Kidney (tissue), 14 donors: ENCODE data around the gene ST8SIA6. TPM values are rescaled to one million over a fixed set of nuclear protein-coding genes. Genes with fewer than 3 reads are reported as not detected.
A peak's percentile ranks its signal among the peaks of the same experiment; 100 is the strongest.

Experiments used
- DNase-seq, 5 donors: peaks; one replicate each; pipeline ENCODE4 v3.0.0-alpha.2; 2013 to 2020
- FAIRE-seq: peaks from 2 replicates; lab custom pipeline; 2012; peaks lifted over from hg19 to GRCh38; lab: Jason Lieb, UNC
- H3K27ac ChIP-seq, 2 donors: one replicate each; pipeline ENCODE4 v1.7.0; 2013; ENCODE audit warnings: low read depth in 2 of 2, low read length in 2 of 2, inconsistent platforms in 1 of 2
- H3K27me3 ChIP-seq: one replicate; pipeline ENCODE4 v1.7.1; 2013; ENCODE audit warnings: low read length, inconsistent platforms; ENCODE audit not compliant: control insufficient read depth, insufficient read depth
- H3K36me3 ChIP-seq, 3 donors: one replicate each; pipeline versions ENCODE4 v1.7.0 to v1.7.1; 2013; ENCODE audit warnings: low read length in 3 of 3, control low read depth in 1 of 3, inconsistent platforms in 1 of 3; ENCODE audit not compliant: insufficient read depth in 3 of 3, control insufficient read depth in 2 of 3
- H3K4me1 ChIP-seq, 3 donors: one replicate each; pipeline versions ENCODE4 v1.7.0 to v1.7.1; 2013; ENCODE audit warnings: low read length in 3 of 3, inconsistent platforms in 1 of 3, low read depth in 1 of 3; ENCODE audit not compliant: control insufficient read depth in 2 of 3, insufficient read depth in 2 of 3
- H3K4me3 ChIP-seq, 3 donors: one replicate each; pipeline versions ENCODE4 v1.7.0 to v1.8.1; 2013; ENCODE audit warnings: low read length in 3 of 3, control low read depth in 1 of 3, inconsistent platforms in 1 of 3
- H3K9ac ChIP-seq, 3 donors: one replicate each; pipeline versions ENCODE4 v1.7.0 to v1.7.1; 2013; ENCODE audit warnings: low read length in 3 of 3, control low read depth in 1 of 3, inconsistent platforms in 1 of 3
- H3K9me3 ChIP-seq, 3 donors: one replicate each; pipeline versions ENCODE4 v1.7.0 to v1.7.1; 2013; ENCODE audit warnings: low read length in 3 of 3, control low read depth in 1 of 3, inconsistent platforms in 1 of 3; ENCODE audit not compliant: control insufficient read depth in 2 of 3, insufficient read depth in 1 of 3
- intact Hi-C: fragments of 100-400 bp; cut with DNase I; formaldehyde crosslinking; loops from one replicate; pipeline ENCODE4 v1.11.1; 2022
- polyA plus RNA-seq: library from polyadenylated mRNA; stranded (reverse); fragments of 350-450 nt; fragmentation: Illumina TruSeq; extraction: RNeasy Lipid Tissue Mini Kit (QIAGEN cat#74804); gene quantifications from one replicate; pipeline ENCODE4 v1.2.3, GENCODE V29; 2014; ENCODE audit warnings: low read depth, low replicate concordance; ENCODE audit not compliant: insufficient read depth
- total RNA-seq: library from RNA; stranded (reverse); fragmentation: NEBNext Ultra II Directional; extraction: Animal tissue kit (Norgen Biotek cat#: 25700); gene quantifications from one replicate; pipeline ENCODE4 v1.2.1, GENCODE V29; 2021
- TF ChIP-seq, protein P1 (sequence below): IDR thresholded peaks from 3 replicates; pipeline ENCODE4 v1.5.1; 2012; ENCODE audit warnings: mild to moderate bottlenecking, moderate library complexity, borderline replicate concordance; ENCODE audit not compliant: insufficient read depth; ENCODE audit errors: extremely low read depth
- donor health status: control.
- donor health status: control.
- donor health status: control.
- donor health status: control.
- donor health status: control.
- donor health status: DM: yes; HTN: yes; CAD: no.
- donor health status: Normal renal cell carcinoma (clear cell type).

ST8SIA6 gene
- total and polyA plus RNA-seq, 2 donors from 2014 or later = 0.22 to 0.91 TPM

DNA sequence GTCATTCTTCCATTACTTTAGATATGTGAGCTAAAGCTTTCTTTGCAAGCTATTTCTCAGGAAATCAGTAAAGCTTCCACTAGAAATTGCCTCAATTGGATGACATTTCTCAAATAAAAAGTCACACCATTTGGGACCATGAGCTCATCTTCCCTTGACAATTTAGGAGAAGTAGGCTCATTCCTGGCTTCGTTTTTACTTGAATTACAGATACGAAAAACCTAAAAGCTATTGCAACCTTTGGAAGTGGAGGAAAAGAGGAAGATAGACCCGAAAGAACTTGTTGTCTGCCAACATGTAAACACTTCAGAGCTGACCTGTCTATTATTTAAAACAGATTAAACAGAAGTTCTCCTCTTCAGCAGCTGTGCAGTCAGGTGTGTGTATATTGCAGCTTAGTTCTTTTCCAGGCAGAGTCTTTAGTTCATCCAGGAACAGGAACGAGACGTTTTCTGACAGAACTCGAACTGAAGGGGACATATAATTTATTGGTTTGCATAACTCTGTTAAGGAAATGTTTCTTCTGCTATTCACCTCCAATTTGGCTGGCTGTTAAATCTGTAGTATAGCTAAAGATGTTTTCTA, 43.1 kb upstream of the ST8SIA6 start:
- Histone ChIP-seq H3K4me1 (no peaks in the 10 kb centered on the region), H3K9ac (no peak overlapping the region), H3K9me3 (no peaks in the 10 kb centered on the region), H3K36me3 (no peaks in the 10 kb centered on the region), H3K27ac (no peak overlapping the region), H3K27me3 (no peaks in the 10 kb centered on the region), H3K4me3 (no peak overlapping the region)
- intact Hi-C loops = no loop called here
- DNase-seq = no peak
- no peak for FAIRE-seq
- TF ChIP-seq, protein P1, sequence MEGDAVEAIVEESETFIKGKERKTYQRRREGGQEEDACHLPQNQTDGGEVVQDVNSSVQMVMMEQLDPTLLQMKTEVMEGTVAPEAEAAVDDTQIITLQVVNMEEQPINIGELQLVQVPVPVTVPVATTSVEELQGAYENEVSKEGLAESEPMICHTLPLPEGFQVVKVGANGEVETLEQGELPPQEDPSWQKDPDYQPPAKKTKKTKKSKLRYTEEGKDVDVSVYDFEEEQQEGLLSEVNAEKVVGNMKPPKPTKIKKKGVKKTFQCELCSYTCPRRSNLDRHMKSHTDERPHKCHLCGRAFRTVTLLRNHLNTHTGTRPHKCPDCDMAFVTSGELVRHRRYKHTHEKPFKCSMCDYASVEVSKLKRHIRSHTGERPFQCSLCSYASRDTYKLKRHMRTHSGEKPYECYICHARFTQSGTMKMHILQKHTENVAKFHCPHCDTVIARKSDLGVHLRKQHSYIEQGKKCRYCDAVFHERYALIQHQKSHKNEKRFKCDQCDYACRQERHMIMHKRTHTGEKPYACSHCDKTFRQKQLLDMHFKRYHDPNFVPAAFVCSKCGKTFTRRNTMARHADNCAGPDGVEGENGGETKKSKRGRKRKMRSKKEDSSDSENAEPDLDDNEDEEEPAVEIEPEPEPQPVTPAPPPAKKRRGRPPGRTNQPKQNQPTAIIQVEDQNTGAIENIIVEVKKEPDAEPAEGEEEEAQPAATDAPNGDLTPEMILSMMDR = no peak

DNA sequence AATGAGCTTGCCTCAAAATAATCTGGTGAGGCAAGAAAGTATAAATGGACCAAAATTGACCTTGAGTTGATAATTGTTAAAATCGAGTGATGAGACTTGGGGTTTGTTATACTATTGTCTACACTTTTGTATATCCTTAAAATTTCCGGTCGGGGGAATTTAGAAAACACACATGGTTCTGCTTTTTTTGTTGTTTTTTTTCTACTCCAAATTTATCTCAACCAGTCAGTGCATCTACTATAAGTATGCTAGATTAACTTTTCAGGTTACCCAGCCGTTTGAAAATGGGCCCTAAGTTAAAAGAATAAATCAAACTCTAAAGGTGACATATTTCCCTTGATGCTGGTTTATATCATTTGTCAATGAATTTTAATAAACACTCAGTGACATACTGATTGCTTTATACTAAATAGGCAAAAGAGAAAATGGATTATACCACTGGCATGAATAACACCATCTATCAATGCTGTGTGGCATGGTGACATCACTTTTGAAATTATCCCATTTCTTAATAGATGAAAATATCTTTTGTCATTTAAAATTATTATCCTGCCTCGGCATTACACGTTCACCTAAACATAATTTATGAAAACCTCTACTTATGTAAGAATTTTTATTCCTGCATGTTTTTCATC, 40.3 kb upstream of the ST8SIA6 start:
- FAIRE-seq (no peak), DNase-seq (no peak)
- Histone ChIP-seq H3K36me3 (no peaks in the 10 kb centered on the region), H3K4me3 (no peak overlapping the region), H3K9ac (no peak overlapping the region), H3K27me3 (no peaks in the 10 kb centered on the region), H3K27ac (no peak overlapping the region), H3K4me1 (no peaks in the 10 kb centered on the region), H3K9me3 (no peaks in the 10 kb centered on the region)
- intact Hi-C loops = no loop called here
- TF ChIP-seq, protein P1 = no peak

DNA sequence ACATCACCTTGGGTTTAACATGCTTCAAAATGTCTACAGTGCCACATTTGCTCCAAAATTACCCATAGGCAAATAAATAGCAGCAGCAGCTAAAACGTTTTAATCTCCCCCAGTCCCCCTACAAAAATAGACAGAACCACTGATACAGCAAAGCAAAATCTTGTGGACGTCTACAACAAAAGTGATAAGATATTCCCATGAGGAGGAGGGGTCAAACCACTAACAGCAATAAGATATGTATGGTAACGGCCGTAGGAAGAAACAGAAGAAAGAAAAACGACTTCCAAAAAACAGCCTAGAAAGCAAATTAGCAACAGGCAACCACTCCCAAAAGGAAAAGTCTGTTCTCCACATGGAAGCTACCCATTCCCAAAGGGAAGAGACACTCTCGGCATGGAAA, 34.5 kb upstream of the ST8SIA6 start:
- Histone ChIP-seq H3K27me3 (no peaks in the 10 kb centered on the region), H3K27ac (no peak overlapping the region), H3K4me1 (no peaks in the 10 kb centered on the region), H3K36me3 (no peaks in the 10 kb centered on the region), H3K9ac (no peak overlapping the region), H3K4me3 (no peak overlapping the region), H3K9me3 (no peaks in the 10 kb centered on the region)
- intact Hi-C loops = no loop called here
- peak in 2 of 5 donors; percentile 9 to 46 for DNase-seq
- TF ChIP-seq, protein P1 = no peak
- no peak for FAIRE-seq
